Activated CD4-positive, alpha-beta T cell treated with anti-CD3 and anti-CD28 coated beads, Interleukin-2, amount 50 U/mL, for 16 hours (primary cell): ENCODE measurements around the gene SND1.
"Not testable (repeated sequence)": the region's sequence is repeated elsewhere in the genome, so short reads cannot be mapped to it uniquely, and the experiment has no call there.

Experiments
- DNase-seq: peaks from one replicate; pipeline ENCODE4 v3.0.0-alpha.2; 2020

Gene SND1

DNA sequence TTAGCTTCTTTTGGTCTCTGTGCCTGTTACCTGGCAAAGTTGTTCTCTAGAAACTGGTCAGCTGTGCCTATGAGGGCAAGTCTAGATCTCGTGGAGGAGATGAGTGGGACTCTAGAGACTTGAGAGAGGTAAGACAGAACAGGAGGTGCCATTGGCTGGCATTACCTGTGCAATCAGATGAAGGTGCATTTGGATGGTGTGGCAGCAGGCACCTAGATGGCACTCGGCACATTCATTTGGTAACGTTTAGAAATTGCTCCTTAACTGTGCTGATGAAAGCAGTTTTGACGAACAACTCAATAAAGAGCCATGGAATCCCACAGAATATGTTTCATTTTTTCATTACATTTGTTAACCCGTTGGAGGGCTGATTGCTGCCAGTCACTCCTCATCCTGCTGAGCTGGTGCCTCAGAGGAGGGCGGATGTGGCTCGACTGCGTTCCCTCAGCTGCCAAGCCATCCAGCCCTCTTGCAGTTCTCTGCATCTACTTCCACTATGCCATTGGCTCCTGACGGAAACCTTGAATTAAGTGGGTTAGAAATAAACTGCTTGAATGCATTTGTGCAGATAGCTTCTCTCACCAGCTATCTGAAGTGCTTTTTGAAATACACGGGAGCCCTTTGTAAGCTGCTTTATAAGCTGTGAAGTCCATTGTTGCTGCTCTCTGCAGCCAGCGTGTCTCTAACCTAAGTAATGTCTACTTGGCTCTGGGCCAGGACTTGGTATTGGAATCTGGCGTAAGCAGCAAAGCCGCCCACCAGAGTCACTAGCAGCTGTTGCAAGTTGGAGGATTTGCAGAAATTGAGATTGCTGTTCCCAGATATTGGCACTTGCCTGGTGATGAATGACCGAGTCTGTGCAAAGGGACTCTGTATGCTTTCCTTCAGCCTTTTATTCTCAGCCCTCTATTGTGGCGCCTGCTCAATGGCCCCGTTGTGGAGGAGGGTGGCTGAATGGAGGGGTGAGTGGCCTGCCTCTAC lies 291.8 kb downstream of the SND1 start:
- no peak for DNase-seq

DNA sequence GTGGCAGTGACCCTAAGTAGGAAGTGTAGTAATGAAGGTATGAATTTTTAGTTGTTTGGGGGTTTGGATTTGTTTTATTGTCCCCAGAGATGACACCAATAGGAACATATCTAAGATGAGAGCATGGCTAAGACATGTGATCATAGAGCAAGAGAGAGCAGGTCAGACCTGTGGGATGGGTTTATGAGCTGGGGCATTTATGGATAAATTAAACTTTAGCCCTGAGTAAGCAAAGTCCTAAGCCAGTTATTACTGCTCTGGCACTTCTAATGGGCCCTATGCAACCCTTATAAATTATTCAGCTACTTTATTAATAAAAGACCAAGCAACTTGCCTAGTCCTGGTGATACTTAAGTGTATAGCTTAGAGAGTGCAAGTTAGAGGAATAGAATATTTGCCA lies 294.1 kb downstream of the SND1 start:
- no peak for DNase-seq

DNA sequence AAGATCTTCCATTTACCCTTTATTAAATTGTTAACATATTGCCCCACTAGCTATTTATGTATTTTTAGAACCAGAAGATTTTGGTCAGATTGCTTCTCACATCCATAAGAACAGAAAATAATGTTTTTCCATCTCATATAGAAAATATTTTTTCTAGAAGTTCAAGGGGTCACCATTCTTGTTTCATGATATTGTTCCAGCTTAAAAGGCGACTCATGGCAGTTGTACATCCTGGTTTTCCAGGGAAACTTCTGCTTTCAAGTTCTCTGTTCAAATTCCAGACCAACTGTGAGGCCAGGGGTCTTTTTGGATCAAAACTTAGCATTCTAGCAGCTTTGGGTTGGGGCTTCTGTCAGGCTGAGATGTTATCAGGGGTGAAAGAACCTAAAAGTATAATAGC lies 294.9 kb downstream of the SND1 start:
- DNase-seq = no peak

- DNase-seq = no peak
Measured at GRCh38 chr7:127948312-127948711, 296.3 kb downstream of the SND1 start.

DNA sequence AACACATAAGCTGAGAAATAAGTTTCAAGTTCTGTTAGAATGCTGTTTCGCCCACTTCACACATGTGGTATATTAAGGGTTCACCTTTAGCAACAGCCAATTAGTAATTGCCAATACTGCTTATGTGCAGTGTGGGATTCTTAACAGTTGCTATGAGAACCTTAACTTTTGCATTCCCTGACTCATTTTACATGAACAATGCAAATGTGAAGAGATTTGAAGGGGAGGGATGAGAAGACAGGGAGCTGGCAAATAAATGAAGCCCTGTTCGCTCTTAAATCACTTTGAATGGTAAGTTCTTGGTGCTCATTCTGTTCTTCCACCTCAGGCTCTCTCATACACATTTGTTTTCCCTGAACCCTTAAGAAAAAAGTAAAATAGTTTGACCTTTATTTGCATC lies 296.9 kb downstream of the SND1 start:
- DNase-seq = no peak

DNA sequence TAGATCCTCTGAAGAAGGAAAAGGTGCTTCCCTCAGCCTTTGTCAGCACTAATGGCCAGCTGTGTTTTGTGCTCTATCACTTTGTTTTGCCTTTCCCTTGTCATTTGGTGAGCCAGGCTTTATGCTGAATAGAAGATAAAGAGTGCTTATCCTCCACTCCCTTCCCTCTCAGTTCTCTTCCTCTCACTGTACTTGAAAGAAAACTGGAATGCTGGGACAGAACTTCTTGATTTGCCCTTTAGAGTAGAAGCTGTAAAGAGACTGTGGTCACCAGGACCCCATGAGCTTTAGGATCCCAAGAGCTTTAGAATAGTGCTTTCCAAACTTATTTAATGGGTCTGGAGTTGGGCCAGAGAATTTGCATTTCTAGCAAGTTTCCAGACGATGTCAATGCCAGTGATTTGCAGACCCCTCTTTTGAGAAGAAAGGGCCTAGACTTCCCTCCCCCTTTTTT lies 297.8 kb downstream of the SND1 start:
- DNase-seq = no peak

DNA sequence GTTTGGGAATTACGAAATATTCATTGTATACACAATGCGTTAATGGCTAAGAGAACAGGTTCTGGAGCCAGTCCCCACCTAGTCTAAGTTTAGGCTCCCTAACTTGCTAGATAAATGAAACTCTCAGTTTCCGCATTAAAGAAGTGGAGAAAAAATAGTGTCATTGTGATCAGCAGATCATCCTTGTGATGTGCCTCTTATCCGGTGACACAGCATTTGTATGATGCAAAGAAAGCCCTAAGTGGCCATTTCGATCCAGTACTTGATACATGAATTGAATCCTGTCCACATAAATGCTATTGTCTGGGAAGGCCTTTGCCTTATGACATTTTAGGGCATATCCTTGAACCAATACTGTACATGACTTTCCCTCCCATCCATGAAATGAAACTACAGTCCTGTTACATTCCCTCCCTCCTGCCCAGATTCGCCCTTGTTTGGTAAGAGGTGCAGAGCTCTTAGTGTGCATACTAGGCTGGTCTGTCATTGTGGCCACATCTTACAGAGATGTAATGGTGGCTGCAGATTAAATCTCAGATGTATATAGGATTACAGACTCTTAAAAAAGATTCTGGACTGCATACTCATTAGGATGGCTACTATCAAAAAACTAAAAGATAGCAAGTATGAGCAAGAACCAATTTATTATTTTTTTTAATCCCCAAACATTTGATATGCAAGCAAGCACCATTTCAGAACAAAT lies 298.4 kb downstream of the SND1 start:
- no peak for DNase-seq

GRCh38 chr7:127953423-127954356 lies 301.7 kb downstream of the SND1 start:
- no peak for DNase-seq

- DNase-seq = no peak
Measured at GRCh38 chr7:127954357-127954748, 302.4 kb downstream of the SND1 start.

- DNase-seq = no peak
Measured at GRCh38 chr7:127955051-127955531, 303.1 kb downstream of the SND1 start.

DNA sequence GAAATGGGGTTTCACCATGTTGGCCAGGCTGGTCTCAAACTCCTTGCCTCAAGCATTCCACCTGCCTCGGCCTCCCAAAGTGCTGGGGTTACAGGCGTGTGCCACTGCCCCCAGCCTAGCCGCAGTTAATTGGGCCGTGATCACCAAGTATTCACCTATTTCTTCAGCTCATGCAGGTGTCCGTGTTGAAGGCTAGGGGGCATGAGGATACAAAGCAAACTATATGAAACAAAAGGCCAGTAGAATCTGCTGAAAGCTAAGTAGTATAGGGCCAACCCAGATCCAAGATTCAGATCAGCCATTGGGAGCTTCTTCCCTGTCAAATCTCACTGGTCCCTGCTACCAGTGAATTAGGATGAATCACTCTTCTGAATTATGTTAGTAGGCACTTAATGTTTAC lies 305.9 kb downstream of the SND1 start:
- no peak for DNase-seq

DNA sequence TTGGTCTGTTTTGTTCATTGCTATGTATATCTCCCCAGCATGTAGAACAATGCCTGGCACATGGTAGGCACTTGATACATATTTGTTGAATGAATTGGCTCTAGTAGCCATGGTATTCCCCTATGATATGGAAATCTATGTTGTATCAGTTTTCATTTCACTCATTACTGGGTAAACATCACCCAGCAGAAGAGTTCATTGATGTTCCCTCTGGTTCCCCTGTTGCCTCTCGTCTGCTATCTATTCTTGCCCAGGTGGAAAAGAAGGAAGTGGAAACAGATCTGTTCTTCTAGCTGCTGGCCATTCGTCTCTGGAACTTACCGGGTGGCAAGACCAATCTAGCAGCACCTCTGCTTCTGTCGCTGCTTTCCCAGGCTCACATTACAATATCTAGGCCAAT lies 307.8 kb downstream of the SND1 start:
- DNase-seq = no peak

DNA sequence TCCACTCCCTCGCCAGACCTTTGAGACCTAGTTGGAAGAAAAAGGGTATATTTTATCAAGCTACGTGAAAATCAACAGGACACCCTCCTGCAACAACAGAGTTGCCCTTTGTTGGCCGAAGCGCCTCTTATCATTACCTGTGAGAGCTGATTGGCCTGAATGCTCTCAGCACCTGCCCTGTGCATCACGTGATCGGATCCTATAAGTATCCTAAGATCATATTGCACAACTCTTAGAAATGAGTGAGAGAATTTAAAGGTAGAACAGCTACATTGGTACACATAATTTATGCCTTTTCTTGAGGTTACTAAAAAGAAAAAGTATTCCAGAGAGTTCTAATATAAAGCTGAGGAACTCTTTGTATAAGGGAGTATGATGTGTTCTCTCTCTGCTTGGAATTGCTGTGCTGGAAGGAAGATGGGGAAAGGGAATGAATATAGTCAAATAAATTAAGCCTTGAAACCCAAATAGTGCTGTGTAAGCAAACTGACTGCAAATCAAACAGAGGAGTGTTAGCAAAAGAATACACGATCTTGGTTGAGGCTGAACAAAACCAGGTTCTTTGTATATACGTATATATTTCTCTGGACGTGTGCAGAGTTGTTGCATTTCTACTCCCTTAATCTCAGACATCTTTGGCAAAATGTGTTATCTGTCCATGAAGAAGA lies 309.9 kb downstream of the SND1 start:
- DNase-seq = no peak

DNA sequence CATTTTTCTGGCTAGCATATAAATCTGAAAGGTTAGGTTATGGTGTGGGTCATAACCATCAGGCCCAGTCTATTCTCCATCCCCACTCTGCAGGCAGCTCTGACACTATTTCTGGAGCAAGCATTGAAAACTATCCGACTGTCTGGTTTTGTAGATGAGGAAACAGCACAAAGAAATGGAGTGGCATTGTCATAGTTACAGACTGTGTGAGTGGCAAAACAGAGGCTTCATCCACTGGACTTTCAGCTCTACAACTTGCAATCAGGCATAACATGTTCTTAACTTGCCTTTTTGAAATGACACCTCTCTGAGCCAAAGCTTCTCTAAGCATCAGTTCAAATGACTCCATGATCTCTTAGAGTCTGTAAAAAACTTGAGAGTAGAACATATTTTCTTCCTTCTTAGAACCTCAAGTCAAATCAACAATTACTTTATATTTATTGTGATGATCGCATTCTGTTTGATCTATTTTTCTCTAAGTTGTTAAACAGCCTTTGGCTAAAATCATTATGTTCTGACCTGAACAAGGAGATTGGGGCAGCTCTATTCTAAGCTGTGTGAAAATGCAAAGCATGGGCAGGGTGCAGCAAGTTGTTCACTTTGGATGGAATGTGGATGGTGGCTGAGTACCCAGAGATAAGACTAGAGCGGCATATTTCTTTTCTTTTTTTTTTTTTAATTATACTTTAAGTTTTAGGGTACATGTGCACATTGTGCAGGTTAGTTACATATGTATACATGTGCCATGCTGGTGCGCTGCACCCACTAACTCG lies 310.8 kb downstream of the SND1 start:
- DNase-seq = no peak

- not testable (repeated sequence) for DNase-seq
Measured at GRCh38 chr7:127963850-127964249, 311.9 kb downstream of the SND1 start.

DNA sequence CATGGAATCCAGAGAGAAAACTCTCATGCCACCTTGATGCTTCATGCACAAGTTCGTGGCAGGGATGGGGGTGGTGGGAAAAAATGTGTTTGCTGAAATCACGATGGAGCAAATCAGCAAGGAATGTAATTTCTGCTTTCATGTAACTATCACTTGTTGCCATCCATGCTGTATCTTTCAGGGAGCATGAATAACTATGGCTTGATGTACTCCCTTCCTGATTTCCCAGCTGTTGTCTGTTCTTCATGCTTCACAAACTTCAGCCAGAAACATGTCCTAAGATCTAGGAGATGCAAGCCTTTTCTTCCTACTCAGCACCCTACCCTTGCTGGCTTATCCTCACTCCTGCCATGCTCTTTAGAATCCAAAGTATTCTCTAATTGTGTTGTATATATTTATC lies 315.3 kb downstream of the SND1 start:
- no peak for DNase-seq

- no peak for DNase-seq
Measured at GRCh38 chr7:127968547-127968946, 316.6 kb downstream of the SND1 start.

- no peak for DNase-seq
Measured at GRCh38 chr7:127973832-127974231, 321.8 kb downstream of the SND1 start.

DNA sequence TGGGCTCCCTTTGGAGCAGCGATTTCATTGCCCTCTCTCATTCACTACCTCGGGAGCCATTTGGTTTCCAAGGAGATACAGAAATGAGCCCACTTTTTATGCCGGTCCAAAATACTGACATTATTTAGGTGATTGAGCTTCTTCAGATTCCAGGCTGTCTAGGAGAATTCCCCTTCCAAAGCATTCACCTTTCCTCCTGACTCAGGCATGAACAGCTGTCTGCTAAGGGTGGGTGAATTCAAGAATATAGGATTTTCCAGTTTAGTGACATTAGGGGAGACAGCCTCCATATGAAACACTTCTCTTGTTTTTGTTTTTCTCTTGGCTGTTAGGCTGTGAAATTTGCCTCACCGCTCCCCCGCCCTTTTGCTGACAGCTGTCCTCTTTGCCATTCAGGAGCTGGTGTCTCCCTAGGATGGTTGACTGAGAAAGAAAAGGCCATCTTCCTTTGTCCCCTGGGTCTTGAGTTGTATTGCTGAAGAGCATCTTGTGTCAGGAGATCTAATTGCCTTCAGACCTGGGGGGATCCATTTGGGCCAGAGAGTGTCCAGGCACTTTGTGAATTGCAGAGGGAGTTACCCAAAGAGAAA lies 322.5 kb downstream of the SND1 start:
- no peak for DNase-seq

DNA sequence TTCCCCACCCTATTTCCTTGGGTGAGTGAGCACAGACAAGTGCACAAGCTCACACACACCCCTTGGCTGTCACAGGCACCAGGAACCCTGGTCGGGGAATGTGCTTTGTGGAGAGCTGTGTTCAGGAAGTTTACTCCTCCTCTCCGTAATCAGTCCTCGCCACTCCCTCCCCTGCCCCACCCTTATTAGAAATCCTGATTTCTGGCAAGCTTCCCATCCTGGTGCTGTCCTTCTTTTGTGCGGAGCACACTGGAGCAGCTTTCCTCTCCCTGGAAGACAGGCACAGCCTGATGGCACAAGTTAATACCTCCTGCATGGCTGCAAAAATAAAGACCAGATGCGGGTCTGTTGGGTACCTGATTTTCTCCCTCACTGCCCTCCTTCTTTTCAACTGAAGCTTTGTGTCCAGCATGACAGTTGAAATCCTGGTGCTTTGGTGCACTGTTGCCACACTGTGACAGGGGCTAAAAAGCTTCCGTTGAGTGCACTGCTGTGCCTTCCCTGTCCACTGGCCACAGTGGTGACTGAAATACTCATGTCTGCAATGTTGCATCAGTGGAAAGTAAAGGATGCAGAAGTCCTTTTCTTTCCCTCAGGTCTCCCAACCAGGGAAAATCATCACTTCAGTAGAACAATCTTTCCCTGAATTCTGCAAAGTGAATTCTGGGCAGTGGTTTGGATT lies 324.2 kb downstream of the SND1 start:
- no peak for DNase-seq
